ENCODE measurements around the gene PRR12.
"Not testable (repeated sequence)": the region's sequence is repeated elsewhere in the genome, so short reads cannot be mapped to it uniquely, and the experiment has no call there.

GRCh38 chr19:49617860-49618259 is 26.9 kb downstream of the PRR12 start:
- not testable (repeated sequence) for TF ChIP-seq POLR2A, CTCF, EP300 (IDR thresholded peaks at IDR 0.05)
